G401 (cell line): ENCODE data around the gene MYO18B. TPM values are rescaled to one million over a fixed set of nuclear protein-coding genes. Genes with fewer than 3 reads are reported as not detected.
"Not testable (repeated sequence)": the region's sequence is repeated elsewhere in the genome, so short reads cannot be mapped to it uniquely, and the experiment has no call there.

Source experiments
- DNase-seq: peaks from one replicate; pipeline ENCODE4 v3.0.0-alpha.2; 2015; ENCODE audit warnings: low spot score
- in situ Hi-C: cut with HindIII; loops from 2 replicates; pipeline ENCODE4 v1.10.0; 2016; ENCODE audit warnings: low sequenced_read_pairs, mixed read lengths
- total RNA-seq: library from RNA; depleted of rRNA; stranded (reverse); fragments of >200 nt; shearing (Covaris generic); gene quantifications from 2 replicates; pipeline ENCODE4 v1.2.3, GENCODE V29; 2014

Gene MYO18B
- total RNA-seq, 1 experiment from 2014 or later = not detected

DNA sequence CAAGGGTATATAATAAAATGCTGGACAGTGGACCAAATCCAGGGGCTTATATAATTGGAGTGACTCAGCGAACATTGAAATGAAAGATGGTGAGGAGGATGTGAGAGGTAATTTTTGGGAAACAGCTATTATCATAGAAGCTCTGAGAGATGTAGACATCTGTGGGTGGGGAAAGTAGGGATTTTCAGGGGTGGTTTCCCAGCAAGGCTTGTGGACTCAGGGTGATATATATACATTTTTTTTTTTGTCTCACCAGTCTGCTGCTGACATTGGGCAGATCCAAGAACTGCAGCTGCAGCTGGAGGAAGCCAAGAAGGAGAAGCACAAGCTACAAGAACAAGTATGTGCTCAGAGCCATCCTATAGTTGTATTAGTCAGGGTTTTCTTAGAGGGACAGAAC lies 208.1 kb downstream of the MYO18B start:
- no peak for DNase-seq
- in situ Hi-C loops = no loop called here

DNA sequence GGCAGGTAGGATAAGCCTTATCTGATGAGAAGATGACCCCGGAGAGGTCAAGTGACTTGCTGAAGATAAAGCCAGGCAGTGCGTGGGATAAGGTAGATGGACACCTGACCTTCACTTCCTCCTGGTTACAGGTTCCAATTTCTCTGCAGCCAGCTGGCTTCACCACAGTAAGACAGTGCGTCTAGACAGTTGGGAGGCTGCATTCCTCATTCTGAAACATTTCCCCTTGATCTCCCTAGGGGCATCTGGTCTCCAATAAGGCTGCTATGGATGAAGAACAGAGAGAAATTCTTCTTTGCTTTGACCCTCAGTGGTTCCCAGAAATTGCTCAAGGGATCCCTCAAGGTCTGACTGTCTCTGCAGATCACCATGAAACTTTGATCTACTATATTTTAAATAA lies 211.3 kb downstream of the MYO18B start:
- in situ Hi-C loops = no loop called here
- no peak for DNase-seq

DNA sequence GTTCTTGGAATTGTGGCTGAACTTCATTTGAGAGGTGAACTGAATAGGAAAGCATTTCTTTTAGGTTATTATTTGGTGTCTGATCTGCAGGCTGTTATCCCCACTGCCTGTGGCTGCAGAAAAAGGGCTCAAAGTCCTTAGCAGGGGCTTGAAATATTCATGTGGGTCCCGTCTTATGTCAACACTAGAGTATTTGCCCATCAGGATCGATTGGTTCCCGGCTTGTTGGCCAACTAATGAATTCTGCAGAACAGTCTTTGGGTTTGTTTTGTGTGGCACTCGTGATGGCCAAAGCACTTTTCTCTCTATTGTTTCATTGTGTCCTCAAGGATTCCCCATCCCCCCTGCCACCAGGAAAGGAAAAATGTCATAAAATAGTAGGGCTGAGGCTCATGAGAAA lies 211.9 kb downstream of the MYO18B start:
- in situ Hi-C loops = no loop called here
- DNase-seq = no peak

DNA sequence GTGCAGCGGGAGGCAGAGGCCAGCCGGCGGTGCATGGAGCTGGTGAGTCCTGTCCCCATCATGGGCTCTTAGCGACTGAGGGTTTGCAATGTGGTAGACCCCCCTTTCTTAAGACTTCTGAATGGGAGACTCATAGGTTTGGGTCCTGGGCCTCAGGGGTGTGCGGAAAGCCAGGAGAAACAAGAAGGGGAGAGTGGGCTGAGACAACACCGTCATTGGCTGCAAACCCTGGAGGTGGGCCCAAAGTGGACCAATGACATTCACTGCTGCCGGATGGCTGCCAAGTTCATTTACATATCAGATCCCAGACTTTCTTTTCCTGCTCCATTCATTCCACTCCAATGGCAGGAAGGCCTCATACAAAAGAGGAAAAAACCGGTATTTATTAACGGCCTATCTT lies 213.3 kb downstream of the MYO18B start:
- in situ Hi-C loops = no loop called here
- DNase-seq = no peak

DNA sequence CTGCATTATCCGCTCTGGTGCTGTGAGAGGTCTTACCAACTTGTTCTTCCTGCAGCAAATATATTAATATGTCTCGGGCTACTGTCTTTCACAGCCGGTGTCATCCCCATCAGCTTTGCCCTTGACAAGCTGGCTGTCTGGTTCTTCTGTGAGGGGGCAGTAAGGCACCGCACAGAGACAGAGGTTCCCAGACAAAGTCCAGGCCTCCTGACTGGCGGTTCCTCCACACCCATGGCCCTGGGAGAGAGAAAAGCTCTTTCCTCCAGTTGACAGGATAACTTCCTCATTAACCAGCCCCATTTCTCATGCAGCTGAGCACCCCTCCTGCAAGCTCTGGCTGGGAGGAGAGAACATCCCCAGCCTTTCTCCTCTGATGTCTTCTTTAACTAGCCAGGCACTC lies 214.8 kb downstream of the MYO18B start:
- no peak for DNase-seq
- in situ Hi-C loops = no loop called here

DNA sequence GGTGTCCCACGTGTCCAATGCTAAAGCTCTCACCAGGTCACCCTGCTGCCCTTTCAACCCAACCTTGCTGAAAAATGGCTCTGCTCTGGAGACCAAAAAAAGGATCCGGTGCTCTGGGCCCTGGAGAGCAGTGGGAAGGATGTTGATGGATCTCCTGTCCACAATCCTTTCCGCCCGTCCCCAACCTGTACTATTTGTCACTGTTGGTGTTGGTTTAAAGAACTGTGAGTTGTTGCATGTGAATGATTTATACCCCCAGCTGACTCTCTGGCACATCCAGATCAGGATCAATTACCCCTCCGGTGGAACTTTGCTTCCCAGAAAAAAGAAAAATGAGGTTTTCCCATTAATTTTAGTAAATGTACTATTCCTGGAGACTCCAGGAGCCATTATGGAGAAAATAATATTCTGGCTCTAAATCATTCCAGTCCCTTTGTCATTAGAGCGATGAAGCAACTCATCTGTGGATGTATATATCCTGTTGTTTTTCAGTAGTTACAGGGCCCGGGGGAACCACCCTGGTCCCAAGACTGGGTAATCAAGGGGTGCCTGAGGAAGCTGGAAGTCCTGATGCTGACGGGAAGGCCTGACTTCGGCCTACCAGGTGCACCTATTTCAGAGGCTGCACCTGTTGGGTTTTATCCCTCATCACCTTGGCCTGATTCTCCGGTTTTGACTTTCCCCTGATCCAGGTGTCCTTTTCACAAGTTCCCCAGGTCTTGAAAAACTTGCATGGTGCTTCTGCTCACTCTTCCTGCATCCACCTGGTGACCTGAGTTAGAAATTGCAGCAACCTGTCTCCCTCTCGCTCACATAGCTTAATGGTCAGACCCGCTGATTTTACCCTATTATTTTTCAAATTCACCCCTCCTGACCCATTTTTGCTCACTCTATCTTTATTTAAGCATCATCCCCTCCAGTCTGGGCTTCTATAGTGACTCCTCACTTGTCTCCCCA lies 218.1 kb downstream of the MYO18B start:
- DNase-seq = no peak
- in situ Hi-C loops = no loop called here

DNA sequence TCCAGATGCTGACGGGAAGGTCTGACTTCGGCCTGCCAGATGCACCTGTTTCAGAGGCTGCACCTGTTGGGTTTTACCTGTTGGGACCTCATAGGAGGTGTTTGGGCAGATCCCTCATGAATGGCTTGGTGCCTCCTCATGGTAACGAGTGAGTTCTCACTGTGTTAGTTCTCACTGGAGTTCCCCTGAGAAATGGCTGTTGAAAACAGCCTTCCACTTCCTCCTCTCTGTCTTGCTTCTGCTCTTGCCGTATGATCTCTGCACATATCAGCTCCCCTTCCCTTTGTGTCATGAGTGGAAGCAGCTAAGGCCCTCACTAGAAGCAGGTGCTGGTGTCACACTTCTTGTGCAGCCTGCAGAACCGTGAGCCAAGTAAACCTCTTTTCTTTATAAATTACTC lies 219.7 kb downstream of the MYO18B start:
- in situ Hi-C loops = no loop called here
- DNase-seq = no peak

DNA sequence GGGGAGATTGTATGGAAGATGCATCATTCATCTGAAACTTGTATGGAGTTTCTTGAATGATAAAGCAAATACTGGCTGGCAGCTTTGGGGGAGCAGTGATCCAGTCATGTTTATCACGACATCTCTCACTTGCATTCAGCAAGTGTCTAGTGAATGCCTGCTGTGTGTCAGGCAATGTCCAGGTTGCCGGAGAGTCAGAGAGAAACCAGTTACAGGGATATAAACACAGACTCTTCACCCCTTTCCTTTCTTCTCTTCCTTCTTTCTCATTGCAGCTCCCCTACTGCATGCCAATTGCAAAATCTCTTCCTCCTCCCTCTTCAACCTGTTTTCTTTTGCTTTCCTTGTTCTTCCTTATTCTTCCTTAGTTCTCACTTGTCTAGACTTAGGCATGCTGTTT lies 220.7 kb downstream of the MYO18B start:
- in situ Hi-C loops = no loop called here
- no peak for DNase-seq

DNA sequence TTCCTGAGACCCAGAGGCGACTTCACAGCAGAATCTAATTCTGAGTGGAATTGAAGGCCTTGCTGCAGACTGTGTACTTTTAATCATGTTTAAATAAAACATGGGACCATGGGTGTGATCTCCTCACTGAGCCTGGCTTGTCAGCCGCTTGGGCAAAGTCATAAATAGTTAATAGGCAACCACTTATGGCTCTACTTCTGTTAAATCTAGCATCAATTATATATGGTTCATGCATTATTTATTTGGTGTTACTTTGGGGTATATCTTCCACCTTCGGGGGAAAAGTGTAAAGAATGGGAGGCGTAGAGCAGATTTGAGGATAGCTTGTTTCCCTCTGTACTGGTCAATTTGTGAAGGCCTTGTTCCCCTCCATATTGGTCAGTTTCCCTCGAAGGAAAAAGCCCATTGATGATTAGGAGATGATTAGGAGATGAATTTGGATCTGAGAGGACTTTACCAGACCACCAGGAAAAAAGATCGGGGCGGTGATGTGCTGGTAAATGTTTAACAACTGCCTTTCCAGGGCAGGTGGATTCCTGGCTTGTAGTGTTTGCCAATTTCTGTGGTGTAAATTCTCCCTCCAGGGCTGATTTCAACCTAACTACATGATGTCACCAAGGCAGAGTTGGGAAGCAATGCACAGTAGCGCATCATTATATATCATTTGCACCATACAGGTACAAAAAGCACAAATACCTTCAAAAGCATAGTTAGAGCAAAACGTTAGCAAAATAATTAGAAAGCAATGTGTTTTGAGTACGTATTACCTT lies 223.2 kb downstream of the MYO18B start:
- no peak for DNase-seq
- in situ Hi-C loops = no loop called here

DNA sequence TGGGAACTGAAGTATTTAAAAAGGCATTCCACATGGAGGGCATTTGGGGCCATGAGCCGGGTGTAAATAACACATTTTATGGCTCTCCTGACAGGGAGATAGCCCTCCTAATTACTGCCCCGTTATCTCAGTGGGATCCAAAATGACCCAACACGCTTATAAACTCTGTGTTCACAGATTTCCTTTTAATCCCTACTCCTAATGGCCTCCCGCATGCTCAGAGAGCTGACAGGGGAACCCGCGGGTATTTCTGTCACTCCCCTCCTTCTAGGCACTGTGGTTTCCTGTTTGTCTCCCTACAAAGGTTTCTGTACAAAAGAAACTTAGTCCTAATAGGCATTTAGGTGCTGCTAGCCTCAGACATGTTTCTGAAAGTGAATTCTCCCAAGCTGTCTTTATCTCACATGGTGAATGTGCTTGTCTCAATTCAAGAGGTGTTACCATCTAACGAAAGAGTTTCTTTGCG lies 224.5 kb downstream of the MYO18B start:
- no peak for DNase-seq
- in situ Hi-C loops = no loop called here

DNA sequence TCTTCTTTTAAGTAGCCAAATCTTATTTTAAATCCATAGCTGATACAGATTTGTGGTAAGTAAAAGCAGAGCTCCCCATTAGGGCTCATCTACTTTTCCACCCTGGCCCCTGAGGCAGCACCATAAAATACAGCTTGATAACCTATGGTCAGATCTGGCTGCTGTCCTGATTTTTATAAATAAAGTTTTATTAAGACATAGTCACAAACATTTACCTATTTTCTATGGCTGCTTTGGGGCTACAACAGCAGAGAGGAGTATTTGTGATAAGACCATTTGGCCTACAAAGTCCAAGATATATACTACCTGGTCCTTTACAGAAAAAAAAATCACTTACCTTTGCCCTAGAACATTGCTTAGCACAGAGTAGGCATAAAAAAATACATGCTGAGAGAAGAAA lies 227.3 kb downstream of the MYO18B start:
- no peak for DNase-seq
- in situ Hi-C loops = no loop called here

DNA sequence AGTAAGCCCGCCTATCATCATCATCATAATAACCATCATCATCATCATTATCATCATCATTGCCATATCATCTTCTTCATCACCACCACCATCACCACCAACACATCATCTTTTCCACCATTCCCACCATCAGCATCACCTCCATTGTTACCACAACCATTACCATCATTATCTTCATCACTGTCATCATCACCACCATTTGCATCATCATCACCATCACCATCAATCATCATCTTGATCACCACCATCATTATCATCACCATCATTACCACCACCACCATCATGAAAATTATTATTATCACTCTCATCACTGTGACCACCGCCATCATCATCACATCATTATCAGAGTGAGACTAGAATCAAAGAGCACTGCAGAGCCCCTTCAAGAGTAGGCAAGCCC lies 227.9 kb downstream of the MYO18B start:
- in situ Hi-C loops = no loop called here
- no peak for DNase-seq

DNA sequence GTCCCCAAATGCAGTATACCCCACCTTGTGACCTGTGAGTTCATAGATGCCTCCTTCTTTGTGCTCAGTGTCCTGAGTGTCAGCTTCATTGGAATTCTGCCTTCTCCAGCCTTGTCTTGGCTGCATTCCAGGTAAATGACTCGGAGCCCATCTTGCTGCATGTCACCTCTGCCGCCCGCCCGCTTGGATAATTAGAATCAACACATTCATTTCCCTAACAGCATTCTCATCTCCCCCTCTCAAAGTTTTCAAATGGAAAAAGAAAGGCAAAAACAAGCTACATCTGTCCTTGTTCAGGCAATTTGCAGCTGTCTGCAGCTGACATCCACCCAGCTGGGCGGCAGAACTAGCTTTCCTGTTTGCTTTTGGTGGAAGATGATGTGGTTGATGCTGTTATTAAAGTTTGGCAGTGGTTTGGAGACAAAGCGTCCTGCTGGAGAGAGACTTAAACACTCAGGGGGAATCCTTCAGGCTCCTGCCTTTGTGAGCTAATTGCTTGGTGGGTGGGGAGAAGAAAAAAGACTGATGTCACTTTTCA lies 228.5 kb downstream of the MYO18B start:
- in situ Hi-C loops = no loop called here
- peak; percentile 64 for DNase-seq

DNA sequence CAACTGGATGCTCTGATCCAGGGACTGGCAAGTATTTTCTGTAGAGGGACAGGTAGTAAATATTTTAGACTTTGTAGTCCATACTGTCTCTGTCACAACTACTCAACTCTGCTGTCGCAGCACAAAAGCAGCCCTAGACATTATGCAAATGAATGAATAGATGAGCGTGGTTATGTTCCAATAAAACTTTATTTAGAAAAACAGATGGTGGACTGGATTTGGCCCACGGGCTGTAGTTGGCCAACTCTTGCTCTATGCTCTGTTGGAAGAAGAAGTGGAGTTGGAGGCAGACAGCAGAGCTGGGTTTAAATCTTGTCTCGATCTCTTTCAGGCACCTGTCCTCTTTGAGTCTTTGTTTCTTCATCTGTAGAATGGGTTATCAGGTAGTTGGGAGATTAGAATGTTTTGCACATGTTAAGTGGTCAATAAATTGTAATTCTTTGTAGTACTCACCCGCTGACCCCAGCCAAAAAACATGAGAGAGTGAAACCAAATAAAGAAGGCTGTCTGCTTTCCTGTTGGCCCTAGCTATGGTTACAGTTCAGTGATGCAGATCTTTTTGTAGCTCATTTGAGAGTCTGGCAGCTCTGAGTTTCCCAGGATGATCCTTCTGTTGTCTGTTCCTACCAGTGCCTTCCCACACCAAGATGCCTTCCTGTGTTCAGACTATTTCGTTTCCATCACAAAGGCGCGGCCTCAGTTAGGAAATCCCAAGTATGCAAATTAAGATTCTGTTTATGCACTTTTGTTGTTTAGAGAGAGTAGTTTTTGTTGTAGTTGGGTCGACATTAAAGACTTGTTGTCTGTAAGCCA lies 229.2 kb downstream of the MYO18B start:
- in situ Hi-C loops = no loop called here
- peak; percentile 81 for DNase-seq

DNA sequence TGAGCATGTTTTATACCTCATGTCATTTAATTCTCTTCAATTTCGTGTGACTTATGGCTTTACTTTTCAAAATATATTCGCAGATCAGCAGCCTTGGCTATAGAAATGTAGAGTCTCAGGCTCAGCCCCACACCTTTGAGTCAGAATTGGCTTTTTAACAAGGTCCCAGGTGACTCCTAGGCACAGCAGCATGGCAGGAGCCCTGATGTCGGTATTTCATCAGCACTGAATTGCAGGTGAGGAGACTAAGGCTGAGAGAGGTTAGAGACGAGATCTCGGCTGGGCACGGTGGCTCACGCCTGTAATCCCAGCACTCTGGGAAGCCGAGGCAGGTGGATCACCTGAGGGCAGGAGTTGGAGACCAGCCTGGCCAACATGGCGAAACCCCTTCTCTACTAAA lies 230.4 kb downstream of the MYO18B start:
- DNase-seq = no peak
- in situ Hi-C loops = no loop called here

DNA sequence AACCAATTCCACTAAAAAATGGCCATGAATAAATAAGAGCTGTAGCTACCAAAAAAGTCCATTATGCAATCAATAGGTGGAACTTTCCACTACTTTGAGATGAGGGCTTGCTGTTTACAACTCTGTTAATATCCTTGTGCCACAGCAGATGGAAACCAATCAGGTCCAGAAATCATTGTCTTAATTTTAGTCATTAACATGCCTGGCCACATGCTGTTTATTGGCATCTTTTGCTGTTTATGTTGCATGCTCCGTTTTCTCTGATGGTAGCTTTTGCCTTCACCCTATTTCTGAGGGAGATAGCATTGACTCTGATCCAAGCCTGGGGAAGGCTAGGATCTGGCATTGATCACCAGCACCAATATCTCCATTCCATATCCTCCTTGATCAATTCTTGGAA lies 234.4 kb downstream of the MYO18B start:
- DNase-seq = peak; percentile 72
- in situ Hi-C loops = no loop called here

DNA sequence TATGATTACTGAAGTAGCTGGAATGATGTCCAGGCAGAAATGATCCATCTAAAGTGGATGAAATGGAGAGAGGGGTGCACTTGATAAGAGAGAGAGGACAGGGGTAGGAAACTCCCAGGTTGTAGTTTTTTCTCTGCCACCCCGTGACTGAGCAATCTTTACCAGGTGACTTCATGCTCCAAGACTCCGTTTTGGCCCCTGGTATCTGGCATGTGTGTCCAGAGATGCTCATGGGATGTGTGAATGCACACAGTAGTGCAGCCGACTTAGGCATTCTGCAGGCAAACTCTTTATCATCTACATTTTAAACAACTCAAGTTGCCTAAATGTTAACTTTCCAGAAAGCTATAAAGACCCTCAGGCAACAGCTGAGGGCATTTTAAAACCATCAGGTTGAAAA lies 238.0 kb downstream of the MYO18B start:
- in situ Hi-C loops = no loop called here
- no peak for DNase-seq

DNA sequence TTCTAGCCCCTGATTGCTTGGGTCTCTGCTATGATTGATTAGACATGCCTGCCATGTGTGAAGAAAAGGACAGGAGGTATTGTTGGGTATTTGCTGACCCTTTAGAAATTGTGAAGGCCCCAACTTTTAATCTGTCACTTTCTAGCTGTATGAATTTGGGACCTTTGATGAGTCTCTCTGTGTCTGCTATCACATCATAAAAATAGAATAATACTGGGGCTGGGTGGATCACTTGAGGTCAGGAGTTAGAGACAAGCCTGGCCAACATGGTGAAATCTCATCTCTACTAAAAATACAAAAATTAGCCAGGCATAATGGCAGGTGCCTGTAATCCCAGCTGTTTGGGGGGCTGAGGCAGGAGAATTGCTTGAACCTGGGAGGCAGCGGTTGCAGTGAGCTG lies 242.9 kb downstream of the MYO18B start:
- in situ Hi-C loops, DNase-seq: not testable (repeated sequence)

DNA sequence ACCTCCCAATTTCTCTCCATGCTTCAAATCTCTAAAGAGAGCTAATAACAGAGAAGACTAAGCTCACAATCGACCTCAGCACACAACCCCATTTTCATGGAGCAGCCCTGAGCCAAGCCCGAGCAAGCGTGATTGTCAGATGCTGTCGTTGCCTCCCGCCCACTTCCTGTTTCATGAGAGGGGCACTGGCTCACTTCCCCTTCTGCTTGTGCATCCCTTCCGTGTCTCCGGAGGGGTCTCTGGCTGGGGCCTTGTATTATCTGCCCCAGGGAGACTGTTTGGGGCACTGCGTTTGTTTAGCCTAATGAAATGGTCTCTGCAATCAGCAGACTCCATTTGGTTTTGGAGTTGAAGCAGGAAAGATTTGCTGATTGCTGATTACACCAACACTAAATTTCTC lies 246.0 kb downstream of the MYO18B start:
- DNase-seq = no peak
- in situ Hi-C loops = no loop called here
